Endodermal cell (in vitro differentiated cells): ENCODE data around the gene SPARC. TPM values are rescaled to one million over a fixed set of nuclear protein-coding genes. Genes with fewer than 3 reads are reported as not detected.
A peak's percentile ranks its signal among the peaks of the same experiment; 100 is the strongest.

Source experiments
- DNase-seq: peaks from one replicate; pipeline ENCODE4 v3.0.0-alpha.2; 2017
- H3K27ac ChIP-seq: 2 replicates; pipeline ENCODE4 v1.5.1; 2013; ENCODE audit warnings: mild to moderate bottlenecking, low read depth, low read length, moderate library complexity
- H3K27me3 ChIP-seq: 2 replicates; pipeline ENCODE4 v1.6.1; 2013; ENCODE audit warnings: mild to moderate bottlenecking, low read length, moderate library complexity; ENCODE audit not compliant: insufficient read depth, control insufficient read depth, poor library complexity, severe bottlenecking
- H3K36me3 ChIP-seq: 2 replicates; pipeline ENCODE4 v1.7.0; 2013; ENCODE audit warnings: mild to moderate bottlenecking, low read length, moderate library complexity; ENCODE audit not compliant: control insufficient read depth, insufficient read depth
- H3K4me1 ChIP-seq: one replicate; pipeline ENCODE4 v1.7.0; 2013; ENCODE audit warnings: low read length; ENCODE audit not compliant: control insufficient read depth, insufficient read depth
- H3K4me3 ChIP-seq: 2 replicates; pipeline ENCODE4 v1.5.1; 2013; ENCODE audit warnings: mild to moderate bottlenecking, low read length, moderate library complexity
- H3K9ac ChIP-seq: 2 replicates; pipeline ENCODE4 v1.6.1; 2013; ENCODE audit warnings: mild to moderate bottlenecking, low read length, moderate library complexity; ENCODE audit not compliant: poor library complexity, severe bottlenecking; ENCODE audit errors: extremely low read depth
- H3K9me3 ChIP-seq: 2 replicates; pipeline ENCODE4 v1.6.1; 2013; ENCODE audit warnings: mild to moderate bottlenecking, low read length, moderate library complexity; ENCODE audit not compliant: control insufficient read depth
- H3K27ac Mint-ChIP-seq: 2 replicates; pipeline ENCODE4 v1.8.0; 2020; ENCODE audit warnings: mixed read lengths
- H3K27me3 Mint-ChIP-seq: 2 replicates; pipeline ENCODE4 v1.8.0; 2021; ENCODE audit warnings: mild to moderate bottlenecking, mixed read lengths; ENCODE audit not compliant: insufficient read depth
- H3K36me3 Mint-ChIP-seq: 2 replicates; pipeline ENCODE4 v1.8.0; 2020; ENCODE audit warnings: low read depth, mixed read lengths
- H3K4me1 Mint-ChIP-seq: 2 replicates; pipeline ENCODE4 v1.8.0; 2020; ENCODE audit warnings: mixed read lengths
- H3K4me3 Mint-ChIP-seq: 2 replicates; pipeline ENCODE4 v1.8.0; 2020; ENCODE audit warnings: mild to moderate bottlenecking, moderate library complexity, mixed read lengths
- H3K9me3 Mint-ChIP-seq: 2 replicates; pipeline ENCODE4 v1.8.0; 2020; ENCODE audit warnings: mild to moderate bottlenecking, mixed read lengths
- CTCF ChIP-seq: fragments of 200-600 bp; sonication (generic); conservative IDR thresholded peaks from 2 replicates; pipeline ENCODE4 v1.5.0; 2021; ENCODE audit warnings: antibody characterized with exemption, mild to moderate bottlenecking
- WGBS, 2 experiments: methylation state at CpG; one replicate each; pipeline versions ENCODE4 v1.1.5 to v1.1.7; 2013; ENCODE audit warnings: missing lambda C conversion rate in 2 of 2, mixed read lengths in 1 of 2; ENCODE audit not compliant: insufficient coverage in 1 of 2, insufficient read length in 1 of 2; 5-methylcytosine and 5-hydroxymethylcytosine counted together
- total RNA-seq, 2 donors: library from RNA; stranded (reverse); fragmentation: NEBNext Ultra II Directional in 1 of 2; extraction: Animal tissue kit (Norgen Biotek cat#: 25700) in 1 of 2; gene quantifications; 2 replicates in 1 of 2; 3 replicates in 1 of 2; pipeline ENCODE4 v1.2.1, GENCODE V29; 2021

The SPARC gene
- total RNA-seq, 2 donors from 2014 or later = 523 to 643 TPM

- 45 to 50% methylated on average over 4 to 6 of the region's 6 CpGs for WGBS, 2 experiments
- H3K27me3 ChIP-seq = no peaks in the 10 kb centered on the region
- peak; percentile 87 for DNase-seq
- peaks cover 3% of the 10 kb centered on the region for H3K27me3 Mint-ChIP-seq
- H3K4me3 ChIP-seq = no peak overlapping the region
- no peak overlapping the region for H3K9ac ChIP-seq
- H3K4me1 ChIP-seq = no peaks in the 10 kb centered on the region
- H3K36me3 Mint-ChIP-seq = no peaks in the 10 kb centered on the region
- H3K9me3 ChIP-seq = no peaks in the 10 kb centered on the region
- H3K4me1 Mint-ChIP-seq = peaks cover 28% of the 10 kb centered on the region
- no peaks in the 10 kb centered on the region for H3K9me3 Mint-ChIP-seq
- no peaks in the 10 kb centered on the region for H3K36me3 ChIP-seq
- TF ChIP-seq CTCF = no peak
- H3K27ac Mint-ChIP-seq = no peak overlapping the region
- H3K27ac ChIP-seq = no peak overlapping the region
- no peak overlapping the region for H3K4me3 Mint-ChIP-seq
Observed at GRCh38 chr5:151619812-151620460, 66.8 kb downstream of the SPARC start.

GRCh38 chr5:151618907-151619306 is 67.8 kb downstream of the SPARC start:
- Histone ChIP-seq H3K9me3 (no peaks in the 10 kb centered on the region), H3K4me1 (no peaks in the 10 kb centered on the region), H3K4me3 (no peak overlapping the region), H3K9ac (peak overlapping the region; percentile 26), H3K27ac (no peak overlapping the region), H3K27me3 (no peaks in the 10 kb centered on the region), H3K36me3 (no peaks in the 10 kb centered on the region)
- Mint-ChIP-seq H3K36me3 (no peaks in the 10 kb centered on the region), H3K4me3 (no peak overlapping the region), H3K27ac (peak overlapping the region; percentile 29), H3K4me1 (peaks cover 28% of the 10 kb centered on the region), H3K27me3 (peaks cover 3% of the 10 kb centered on the region), H3K9me3 (no peaks in the 10 kb centered on the region)
- peak; percentile 69 for DNase-seq
- 50 to 65% methylated on average over 1 to 2 of the region's 2 CpGs for WGBS, 2 experiments
- TF ChIP-seq CTCF = no peak

- Histone ChIP-seq H3K4me3 (no peak overlapping the region), H3K9me3 (no peaks in the 10 kb centered on the region), H3K27me3 (no peaks in the 10 kb centered on the region), H3K4me1 (no peaks in the 10 kb centered on the region), H3K27ac (no peak overlapping the region), H3K9ac (no peak overlapping the region), H3K36me3 (no peaks in the 10 kb centered on the region)
- H3K27me3 Mint-ChIP-seq = peaks cover 6% of the 10 kb centered on the region
- no peak for DNase-seq
- 93% methylated on average over 2 to 3 of the region's 3 CpGs for WGBS, 2 experiments
- H3K4me3 Mint-ChIP-seq = no peak overlapping the region
- no peak overlapping the region for H3K27ac Mint-ChIP-seq
- H3K36me3 Mint-ChIP-seq = no peaks in the 10 kb centered on the region
- H3K9me3 Mint-ChIP-seq = no peaks in the 10 kb centered on the region
- TF ChIP-seq CTCF = no peak
- H3K4me1 Mint-ChIP-seq = peaks cover 28% of the 10 kb centered on the region
Observed at GRCh38 chr5:151617841-151618710, 68.6 kb downstream of the SPARC start.
